T-helper 2 cell treated with Interferon-gamma antibody and Interleukin-4, amounts not matched to agents 5 μg/mL and 100 μg/mL, for 36 hours (primary cell): Measurements from ENCODE around the gene FBXL15.

Experiments used
- DNase-seq: peaks from one replicate; pipeline ENCODE4 v3.0.0; 2021; ENCODE audit warnings: low spot score
- H3K27ac Mint-ChIP-seq: one replicate; pipeline ENCODE4 v1.8.0; 2021; ENCODE audit warnings: mild to moderate bottlenecking, mixed read lengths
- H3K27me3 Mint-ChIP-seq: one replicate; pipeline ENCODE4 v1.8.0; 2021; ENCODE audit warnings: low read depth, mixed read lengths
- H3K36me3 Mint-ChIP-seq: one replicate; pipeline ENCODE4 v1.8.0; 2021; ENCODE audit warnings: low read depth, mixed read lengths
- H3K4me1 Mint-ChIP-seq: one replicate; pipeline ENCODE4 v1.8.0; 2021; ENCODE audit warnings: low read depth, mixed read lengths
- H3K4me3 Mint-ChIP-seq: one replicate; pipeline ENCODE4 v1.8.0; 2022; ENCODE audit warnings: mild to moderate bottlenecking, moderate library complexity, mixed read lengths
- H3K9me3 Mint-ChIP-seq: one replicate; pipeline ENCODE4 v1.8.0; 2021; ENCODE audit warnings: mixed read lengths

FBXL15 gene

GRCh38 chr10:102394079-102394800 lies 26.4 kb upstream of the FBXL15 start:
- no peaks in the 10 kb centered on the region for H3K9me3 Mint-ChIP-seq
- peaks cover 3% of the 10 kb centered on the region for H3K27me3 Mint-ChIP-seq
- peak overlapping the region; percentile 98 for H3K27ac Mint-ChIP-seq
- DNase-seq, result peak; percentile 99
- H3K4me1 Mint-ChIP-seq, result peaks cover 30% of the 10 kb centered on the region
- peak overlapping the region; percentile 89 for H3K4me3 Mint-ChIP-seq
- peaks cover 31% of the 10 kb centered on the region for H3K36me3 Mint-ChIP-seq

DNA sequence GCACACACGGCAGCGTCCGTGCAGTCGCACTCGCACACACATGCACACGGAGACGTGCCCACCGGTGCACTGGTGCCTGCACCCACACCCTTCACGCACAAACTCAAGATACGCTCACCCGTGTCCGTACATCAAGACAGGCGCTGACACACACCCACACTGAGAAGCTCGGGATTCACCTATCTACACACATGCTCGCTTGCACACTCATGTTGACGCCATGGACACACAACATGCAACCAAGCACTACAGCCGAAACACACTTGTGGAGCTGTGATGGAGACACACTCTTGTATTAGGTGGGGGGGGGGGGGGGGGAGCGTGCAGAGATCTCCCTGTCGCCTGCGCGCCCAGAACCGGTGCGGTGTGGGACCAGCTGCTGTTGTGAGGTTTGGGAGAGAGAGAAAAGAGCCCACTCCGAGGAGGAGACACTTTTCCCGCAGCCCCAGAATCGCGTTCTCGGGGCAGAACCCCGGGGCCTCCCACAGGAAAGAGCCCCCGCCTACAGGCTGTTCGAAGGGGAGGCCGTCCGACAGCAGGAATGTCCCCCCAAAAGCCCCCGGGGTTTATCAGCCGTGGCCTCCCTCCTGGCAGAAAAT lies 25.7 kb upstream of the FBXL15 start:
- Mint-ChIP-seq H3K27me3 (peaks cover 3% of the 10 kb centered on the region), H3K27ac (peak overlapping the region; percentile 98), H3K4me1 (peaks cover 30% of the 10 kb centered on the region), H3K9me3 (no peaks in the 10 kb centered on the region), H3K4me3 (peak overlapping the region; percentile 89), H3K36me3 (peaks cover 36% of the 10 kb centered on the region)
- peak; percentile 68 for DNase-seq

DNA sequence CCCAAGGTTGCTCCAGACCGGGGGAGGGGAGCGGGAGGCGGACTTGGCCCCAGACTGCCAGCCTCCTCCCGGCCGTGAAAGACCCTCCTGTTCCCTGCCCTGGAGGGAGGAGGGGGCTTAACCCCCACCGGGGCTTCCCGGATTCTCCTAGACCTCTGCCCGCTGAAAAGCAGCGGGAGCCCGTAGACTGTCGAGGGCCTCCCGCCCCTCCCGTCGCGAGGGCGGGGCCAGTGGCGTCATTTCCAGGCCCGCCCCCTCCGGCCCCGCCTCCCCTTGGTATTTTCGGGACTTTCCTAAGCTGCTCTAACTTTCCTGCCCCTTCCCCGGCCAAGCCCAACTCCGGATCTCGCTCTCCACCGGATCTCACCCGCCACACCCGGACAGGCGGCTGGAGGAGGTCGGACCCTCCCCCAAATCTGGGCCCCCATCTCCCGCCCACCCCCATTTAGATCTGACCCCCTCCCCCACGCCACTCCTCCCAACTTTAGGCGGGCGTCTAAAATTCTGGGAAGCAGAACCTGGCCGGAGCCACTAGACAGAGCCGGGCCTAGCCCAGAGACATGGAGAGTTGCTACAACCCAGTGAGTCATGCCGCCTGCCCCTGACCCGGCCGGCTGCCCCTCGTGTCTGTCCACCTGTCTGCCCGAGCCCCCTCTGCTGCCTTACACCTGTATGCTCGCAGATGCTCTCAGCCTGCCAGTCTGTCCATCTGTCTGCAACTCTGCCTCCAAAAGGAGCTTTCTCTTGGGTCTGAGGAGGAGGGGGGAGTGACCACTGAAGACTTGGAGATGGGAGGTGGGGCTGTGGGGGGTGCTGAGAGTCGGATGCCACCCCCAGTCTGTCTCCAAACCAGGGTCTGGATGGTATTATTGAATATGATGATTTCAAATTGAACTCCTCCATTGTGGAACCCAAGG lies 25.0 kb upstream of the FBXL15 start, which contains the start of gene NFKB2:
NFKB2 (plus strand) TSS at position 306 of the 917 bp plus-strand sequence; CDS start at position 561, 255 bp downstream.
- Mint-ChIP-seq H3K27me3 (peaks cover 3% of the 10 kb centered on the region), H3K27ac (peak within 1 kb of the TSS; percentile 98), H3K4me3 (peak within 1 kb of the TSS; percentile 89), H3K4me1 (peaks cover 30% of the 10 kb centered on the region), H3K9me3 (no peaks in the 10 kb centered on the region), H3K36me3 (peaks cover 42% of the 10 kb centered on the region)
- peak; percentile 89 for DNase-seq

- Mint-ChIP-seq H3K9me3 (no peaks in the 10 kb centered on the region), H3K27me3 (no peaks in the 10 kb centered on the region), H3K4me3 (peak overlapping the region; percentile 89), H3K4me1 (peaks cover 30% of the 10 kb centered on the region), H3K36me3 (peaks cover 44% of the 10 kb centered on the region), H3K27ac (peak overlapping the region; percentile 98)
- no peak for DNase-seq
Measured at GRCh38 chr10:102396317-102396650, 24.4 kb upstream of the FBXL15 start.

- Mint-ChIP-seq H3K9me3 (no peaks in the 10 kb centered on the region), H3K36me3 (peaks cover 47% of the 10 kb centered on the region), H3K4me3 (peak overlapping the region; percentile 89), H3K27me3 (no peaks in the 10 kb centered on the region), H3K27ac (peak overlapping the region; percentile 98), H3K4me1 (peaks cover 30% of the 10 kb centered on the region)
- DNase-seq, result no peak
Measured at GRCh38 chr10:102396730-102397151, 23.9 kb upstream of the FBXL15 start.

DNA sequence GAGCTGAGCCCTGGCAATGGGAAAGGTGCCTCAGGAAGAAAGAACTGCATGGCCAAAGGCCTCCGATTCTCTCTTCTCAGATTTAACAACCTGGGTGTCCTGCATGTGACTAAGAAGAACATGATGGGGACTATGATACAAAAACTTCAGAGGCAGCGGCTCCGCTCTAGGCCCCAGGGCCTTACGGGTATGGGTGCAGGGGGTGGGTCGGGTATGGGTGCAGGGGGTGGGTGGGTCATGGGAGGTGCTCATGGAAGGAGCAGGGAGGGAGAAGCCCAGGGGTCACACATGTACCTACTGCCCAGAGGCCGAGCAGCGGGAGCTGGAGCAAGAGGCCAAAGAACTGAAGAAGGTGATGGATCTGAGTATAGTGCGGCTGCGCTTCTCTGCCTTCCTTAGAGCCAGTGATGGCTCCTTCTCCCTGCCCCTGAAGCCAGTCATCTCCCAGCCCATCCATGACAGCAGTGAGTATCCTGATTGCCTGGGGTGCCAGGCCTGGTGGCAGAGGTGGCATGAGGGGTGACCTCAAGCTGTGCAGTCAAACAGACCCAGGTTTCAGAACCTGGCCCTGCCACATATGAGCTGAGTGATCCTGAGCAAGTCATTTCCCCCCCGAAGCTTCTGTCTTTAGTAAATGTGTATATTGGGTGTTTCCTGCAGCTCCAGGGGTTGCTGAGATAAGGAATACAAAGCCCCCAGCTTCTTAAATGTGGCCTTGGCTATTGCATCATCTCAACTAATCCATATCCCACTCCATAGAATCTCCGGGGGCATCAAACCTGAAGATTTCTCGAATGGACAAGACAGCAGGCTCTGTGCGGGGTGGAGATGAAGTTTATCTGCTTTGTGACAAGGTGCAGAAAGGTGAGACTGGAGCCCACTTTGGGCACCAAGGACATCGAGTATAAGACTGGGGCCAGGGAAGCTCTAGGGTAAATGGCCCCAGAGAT lies 23.1 kb upstream of the FBXL15 start:
- no peak for DNase-seq
- H3K27ac Mint-ChIP-seq, result peak overlapping the region; percentile 98
- H3K4me1 Mint-ChIP-seq, result peaks cover 30% of the 10 kb centered on the region
- H3K36me3 Mint-ChIP-seq, result peaks cover 51% of the 10 kb centered on the region
- no peaks in the 10 kb centered on the region for H3K9me3 Mint-ChIP-seq
- H3K27me3 Mint-ChIP-seq, result no peaks in the 10 kb centered on the region
- H3K4me3 Mint-ChIP-seq, result peak overlapping the region; percentile 89

GRCh38 chr10:102398172-102399020 lies 22.2 kb upstream of the FBXL15 start:
- peak overlapping the region; percentile 89 for H3K4me3 Mint-ChIP-seq
- H3K9me3 Mint-ChIP-seq, result no peaks in the 10 kb centered on the region
- H3K27ac Mint-ChIP-seq, result peak overlapping the region; percentile 56
- peaks cover 23% of the 10 kb centered on the region for H3K4me1 Mint-ChIP-seq
- H3K27me3 Mint-ChIP-seq, result no peaks in the 10 kb centered on the region
- no peak for DNase-seq
- peaks cover 51% of the 10 kb centered on the region for H3K36me3 Mint-ChIP-seq

DNA sequence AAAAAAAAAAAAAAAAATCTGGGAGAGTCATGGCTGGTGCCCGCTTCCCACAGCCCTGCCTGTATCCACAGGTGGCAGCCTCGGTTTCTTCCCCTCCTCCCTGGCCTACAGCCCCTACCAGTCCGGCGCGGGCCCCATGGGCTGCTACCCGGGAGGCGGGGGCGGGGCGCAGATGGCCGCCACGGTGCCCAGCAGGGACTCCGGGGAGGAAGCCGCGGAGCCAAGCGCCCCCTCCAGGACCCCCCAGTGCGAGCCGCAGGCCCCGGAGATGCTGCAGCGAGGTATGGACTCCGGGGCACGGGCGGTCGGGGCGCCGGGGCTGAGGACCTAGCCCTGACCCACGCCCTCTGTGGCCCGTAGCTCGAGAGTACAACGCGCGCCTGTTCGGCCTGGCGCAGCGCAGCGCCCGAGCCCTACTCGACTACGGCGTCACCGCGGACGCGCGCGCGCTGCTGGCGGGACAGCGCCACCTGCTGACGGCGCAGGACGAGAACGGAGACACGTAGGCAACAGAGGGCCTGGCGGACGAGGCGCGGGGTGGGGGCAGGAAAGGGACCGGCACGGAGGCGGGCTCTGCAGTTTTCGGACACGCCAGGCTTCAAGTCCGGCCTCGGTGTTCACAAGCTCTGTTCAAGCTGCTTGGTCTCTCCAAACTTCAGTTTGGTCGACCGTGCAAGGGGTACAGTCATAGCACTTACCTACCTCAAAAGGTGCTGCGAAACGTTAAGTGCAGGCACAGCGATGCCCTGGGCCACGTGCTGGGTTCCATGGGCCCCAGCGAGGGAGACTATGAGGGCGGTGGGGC lies 21.2 kb upstream of the FBXL15 start:
- DNase-seq, result peak; percentile 90
- peaks cover 21% of the 10 kb centered on the region for H3K4me1 Mint-ChIP-seq
- H3K9me3 Mint-ChIP-seq, result no peaks in the 10 kb centered on the region
- peaks cover 51% of the 10 kb centered on the region for H3K36me3 Mint-ChIP-seq
- H3K4me3 Mint-ChIP-seq, result peak overlapping the region; percentile 89
- peak overlapping the region; percentile 75 for H3K27ac Mint-ChIP-seq
- H3K27me3 Mint-ChIP-seq, result no peaks in the 10 kb centered on the region

DNA sequence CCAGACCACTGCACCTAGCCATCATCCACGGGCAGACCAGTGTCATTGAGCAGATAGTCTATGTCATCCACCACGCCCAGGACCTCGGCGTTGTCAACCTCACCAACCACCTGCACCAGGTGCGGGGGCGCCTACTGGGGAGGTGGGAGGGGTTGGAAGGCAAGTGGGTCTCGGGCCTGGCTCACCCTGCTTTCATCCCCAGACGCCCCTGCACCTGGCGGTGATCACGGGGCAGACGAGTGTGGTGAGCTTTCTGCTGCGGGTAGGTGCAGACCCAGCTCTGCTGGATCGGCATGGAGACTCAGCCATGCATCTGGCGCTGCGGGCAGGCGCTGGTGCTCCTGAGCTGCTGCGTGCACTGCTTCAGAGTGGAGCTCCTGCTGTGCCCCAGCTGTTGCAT lies 20.6 kb upstream of the FBXL15 start:
- peak overlapping the region; percentile 64 for H3K4me3 Mint-ChIP-seq
- no peak overlapping the region for H3K27ac Mint-ChIP-seq
- H3K9me3 Mint-ChIP-seq, result no peaks in the 10 kb centered on the region
- DNase-seq, result no peak
- H3K27me3 Mint-ChIP-seq, result no peaks in the 10 kb centered on the region
- peaks cover 21% of the 10 kb centered on the region for H3K4me1 Mint-ChIP-seq
- peaks cover 49% of the 10 kb centered on the region for H3K36me3 Mint-ChIP-seq

DNA sequence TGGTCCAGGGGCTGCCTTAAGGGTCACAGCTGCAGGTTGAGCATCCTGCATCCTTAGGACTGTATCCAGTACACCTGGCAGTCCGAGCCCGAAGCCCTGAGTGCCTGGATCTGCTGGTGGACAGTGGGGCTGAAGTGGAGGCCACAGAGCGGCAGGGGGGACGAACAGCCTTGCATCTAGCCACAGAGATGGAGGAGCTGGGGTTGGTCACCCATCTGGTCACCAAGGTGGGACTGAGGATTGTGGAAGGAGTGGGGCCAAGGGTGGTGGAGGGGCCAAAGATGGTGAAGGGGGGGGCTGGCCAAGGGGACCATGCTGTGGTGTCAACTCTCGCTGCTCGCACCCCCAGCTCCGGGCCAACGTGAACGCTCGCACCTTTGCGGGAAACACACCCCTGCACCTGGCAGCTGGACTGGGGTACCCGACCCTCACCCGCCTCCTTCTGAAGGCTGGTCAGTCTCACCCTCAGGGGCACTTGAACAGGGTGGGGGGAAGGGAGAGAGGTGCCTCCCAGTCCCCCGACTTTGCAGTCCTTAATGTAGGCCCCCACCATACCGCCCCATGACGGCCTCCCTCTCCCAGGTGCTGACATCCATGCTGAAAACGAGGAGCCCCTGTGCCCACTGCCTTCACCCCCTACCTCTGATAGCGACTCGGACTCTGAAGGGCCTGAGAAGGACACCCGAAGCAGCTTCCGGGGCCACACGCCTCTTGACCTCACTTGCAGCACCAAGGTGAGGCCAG lies 19.9 kb upstream of the FBXL15 start:
- Mint-ChIP-seq H3K36me3 (peaks cover 47% of the 10 kb centered on the region), H3K4me3 (no peak overlapping the region), H3K9me3 (no peaks in the 10 kb centered on the region), H3K27me3 (no peaks in the 10 kb centered on the region), H3K4me1 (peaks cover 21% of the 10 kb centered on the region), H3K27ac (no peak overlapping the region)
- DNase-seq, result no peak

DNA sequence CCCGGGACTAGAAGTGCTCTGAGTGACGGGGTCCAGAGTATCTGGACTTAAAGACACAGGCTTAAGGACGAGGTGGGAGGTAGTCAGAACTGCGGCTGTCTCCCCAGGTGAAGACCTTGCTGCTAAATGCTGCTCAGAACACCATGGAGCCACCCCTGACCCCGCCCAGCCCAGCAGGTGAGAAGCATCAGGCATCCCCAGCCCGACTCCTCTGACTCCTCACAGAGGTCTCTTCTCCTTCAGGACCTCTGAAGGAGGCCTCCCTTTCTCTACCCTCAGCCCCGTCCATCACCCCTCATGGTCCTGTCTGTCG lies 19.3 kb upstream of the FBXL15 start:
- peaks cover 17% of the 10 kb centered on the region for H3K4me1 Mint-ChIP-seq
- no peaks in the 10 kb centered on the region for H3K9me3 Mint-ChIP-seq
- H3K4me3 Mint-ChIP-seq, result no peak overlapping the region
- H3K27ac Mint-ChIP-seq, result no peak overlapping the region
- H3K36me3 Mint-ChIP-seq, result peaks cover 43% of the 10 kb centered on the region
- DNase-seq, result no peak
- no peaks in the 10 kb centered on the region for H3K27me3 Mint-ChIP-seq
